ENCODE data around the gene LZTS2. TPM values are rescaled to one million over a fixed set of nuclear protein-coding genes. Genes with fewer than 3 reads are reported as not detected.
"Not testable (repeated sequence)": the region's sequence is repeated elsewhere in the genome, so short reads cannot be mapped to it uniquely, and the experiment has no call there.

Gene LZTS2
- polyA plus RNA-seq, 1 donor from 2014 or later, result 17.5 TPM

GRCh38 chr10:101022967-101023705 lies 23.5 kb downstream of the LZTS2 start:
- Mint-ChIP-seq H3K36me3 (no peaks in the 10 kb centered on the region), H3K27ac (no peak overlapping the region), H3K4me3 (no peak overlapping the region)

GRCh38 chr10:101027106-101027720 lies 27.6 kb downstream of the LZTS2 start:
- Mint-ChIP-seq H3K9me3 (no peaks in the 10 kb centered on the region), H3K4me3 (no peak overlapping the region), H3K27ac (no peak overlapping the region), H3K36me3 (no peaks in the 10 kb centered on the region), H3K4me1 (peaks cover 0 to 2% (median under 1%) of the 10 kb centered on the region in 3 donors), H3K27me3 (peaks cover 19% of the 10 kb centered on the region)

More at GRCh38 chr10:101022967-101023705, 23.5 kb downstream of the LZTS2 start:
- Mint-ChIP-seq H3K4me1 (peaks cover 4 to 6% (median 5%) of the 10 kb centered on the region in 3 donors), H3K9me3 (no peaks in the 10 kb centered on the region), H3K27me3 (peaks cover 18% of the 10 kb centered on the region)

- Mint-ChIP-seq H3K9me3 (no peaks in the 10 kb centered on the region), H3K27me3 (peaks cover 19% of the 10 kb centered on the region), H3K36me3 (peaks cover 1% of the 10 kb centered on the region), H3K27ac (no peak overlapping the region), H3K4me1 (peaks cover 5 to 9% (median 8%) of the 10 kb centered on the region in 3 donors), H3K4me3 (peak overlapping the region in 2 of 4 donors; percentile 23 to 39)
These were observed 29.1 kb downstream of the LZTS2 start for GRCh38 chr10:101028446-101029337.

GRCh38 chr10:101029520-101030295 lies 30.1 kb downstream of the LZTS2 start:
- Mint-ChIP-seq H3K9me3 (no peaks in the 10 kb centered on the region), H3K36me3 (peaks cover 1% of the 10 kb centered on the region), H3K27ac (no peak overlapping the region), H3K4me3 (peak overlapping the region in 1 of 4 donors; percentile 23), H3K27me3 (peaks cover 19% of the 10 kb centered on the region), H3K4me1 (peaks cover 5 to 9% (median 8%) of the 10 kb centered on the region in 3 donors)

- peaks cover 19% of the 10 kb centered on the region for H3K27me3 Mint-ChIP-seq
- H3K4me1 Mint-ChIP-seq, result peaks cover 5 to 9% (median 8%) of the 10 kb centered on the region in 3 donors
- H3K9me3 Mint-ChIP-seq, result no peaks in the 10 kb centered on the region
- H3K27ac Mint-ChIP-seq, result peak overlapping the region in 1 of 3 donors; percentile 69
- peaks cover 1% of the 10 kb centered on the region for H3K36me3 Mint-ChIP-seq
- H3K4me3 Mint-ChIP-seq, result peak overlapping the region; percentile 95 to 98 (median 96)
These were observed 31.0 kb downstream of the LZTS2 start for GRCh38 chr10:101030496-101031127.

GRCh38 chr10:101031128-101031795 lies 31.7 kb downstream of the LZTS2 start, which contains the start of the genes PDZD7 and SFXN3:
PDZD7 (minus strand) TSS chr10:101031129; CDS start chr10:101030219, 910 bp downstream.
SFXN3 (plus strand) TSS chr10:101031234; CDS start chr10:101034695, 3,461 bp downstream.
- H3K27ac Mint-ChIP-seq, result peak within 1 kb of the TSS; percentile 69 to 96 (median 92)

GRCh38 chr10:101031796-101032636 lies 32.4 kb downstream of the LZTS2 start:
- H3K9me3 Mint-ChIP-seq, result no peaks in the 10 kb centered on the region
- peak overlapping the region; percentile 69 to 96 (median 93) for H3K27ac Mint-ChIP-seq
- H3K36me3 Mint-ChIP-seq, result peaks cover 1% of the 10 kb centered on the region
- peaks cover 19% of the 10 kb centered on the region for H3K27me3 Mint-ChIP-seq
- H3K4me1 Mint-ChIP-seq, result peaks cover 5 to 9% (median 8%) of the 10 kb centered on the region in 3 donors
- H3K4me3 Mint-ChIP-seq, result peak overlapping the region; percentile 95 to 98 (median 96)

More at GRCh38 chr10:101031128-101031795, 31.7 kb downstream of the LZTS2 start, which contains the start of the genes PDZD7 and SFXN3:
- peaks cover 5 to 9% (median 8%) of the 10 kb centered on the region in 3 donors for H3K4me1 Mint-ChIP-seq
- peaks cover 1% of the 10 kb centered on the region for H3K36me3 Mint-ChIP-seq
- no peaks in the 10 kb centered on the region for H3K9me3 Mint-ChIP-seq
- peak within 1 kb of the TSS; percentile 95 to 98 (median 96) for H3K4me3 Mint-ChIP-seq
- H3K27me3 Mint-ChIP-seq, result peaks cover 19% of the 10 kb centered on the region

GRCh38 chr10:101032637-101033224 lies 33.1 kb downstream of the LZTS2 start:
- H3K4me3 Mint-ChIP-seq, result peak overlapping the region; percentile 95 to 98 (median 96)
- peaks cover 5 to 9% (median 8%) of the 10 kb centered on the region in 3 donors for H3K4me1 Mint-ChIP-seq
- peaks cover 13% of the 10 kb centered on the region for H3K27me3 Mint-ChIP-seq
- H3K27ac Mint-ChIP-seq, result peak overlapping the region; percentile 69 to 96 (median 93)
- H3K9me3 Mint-ChIP-seq, result no peaks in the 10 kb centered on the region
- H3K36me3 Mint-ChIP-seq, result peaks cover 5% of the 10 kb centered on the region

- H3K27me3 Mint-ChIP-seq, result peaks cover 8% of the 10 kb centered on the region
- peaks cover 5 to 9% (median 8%) of the 10 kb centered on the region in 3 donors for H3K4me1 Mint-ChIP-seq
- H3K4me3 Mint-ChIP-seq, result peak overlapping the region in 1 of 4 donors; percentile 26
- peaks cover 8% of the 10 kb centered on the region for H3K36me3 Mint-ChIP-seq
- H3K9me3 Mint-ChIP-seq, result no peaks in the 10 kb centered on the region
- H3K27ac Mint-ChIP-seq, result no peak overlapping the region
These were observed 33.7 kb downstream of the LZTS2 start for GRCh38 chr10:101033276-101033675.

- peak overlapping the region in 1 of 3 donors; percentile 23 for H3K27ac Mint-ChIP-seq
- H3K4me1 Mint-ChIP-seq, H3K9me3 Mint-ChIP-seq, H3K27me3 Mint-ChIP-seq, H3K36me3 Mint-ChIP-seq: not testable (repeated sequence)
- peak overlapping the region in 1 of 4 donors; percentile 26 for H3K4me3 Mint-ChIP-seq
These were observed 34.8 kb downstream of the LZTS2 start for GRCh38 chr10:101034404-101034803.

- Mint-ChIP-seq H3K4me1 (peaks cover 5 to 9% (median 8%) of the 10 kb centered on the region in 3 donors), H3K9me3 (no peaks in the 10 kb centered on the region), H3K36me3 (peaks cover 8% of the 10 kb centered on the region), H3K4me3 (no peak overlapping the region), H3K27ac (no peak overlapping the region), H3K27me3 (no peaks in the 10 kb centered on the region)
These were observed 35.7 kb downstream of the LZTS2 start for GRCh38 chr10:101035314-101035713.

Data from IgD-negative memory B cell (primary cell).